HG03521 (cell line): Measurements from ENCODE around the gene CETP.

Experiments used
- ATAC-seq: cut with Tn5 transposase; IDR thresholded peaks from one replicate; pipeline ENCODE4 v1.9.1; 2021; ENCODE audit warnings: mild to moderate bottlenecking, moderate library complexity; ENCODE audit not compliant: unreplicated experiment

Gene CETP

GRCh38 chr16:57016301-57016700, 54.6 kb downstream of the CETP start:
- no peak for ATAC-seq

- ATAC-seq = no peak
Measured at GRCh38 chr16:57016831-57017230, 55.1 kb downstream of the CETP start.

GRCh38 chr16:57017251-57017650, 55.5 kb downstream of the CETP start:
- no peak for ATAC-seq

- no peak for ATAC-seq
Measured at GRCh38 chr16:57019746-57020145, 58.0 kb downstream of the CETP start.

GRCh38 chr16:57020651-57021050, 58.9 kb downstream of the CETP start:
- no peak for ATAC-seq

- no peak for ATAC-seq
Measured at GRCh38 chr16:57021757-57022156, 60.0 kb downstream of the CETP start.

- ATAC-seq = no peak
Measured at GRCh38 chr16:57022445-57022844, 60.7 kb downstream of the CETP start.

- no peak for ATAC-seq
Measured at GRCh38 chr16:57023541-57024249, 61.9 kb downstream of the CETP start.

- no peak for ATAC-seq
Measured at GRCh38 chr16:57024894-57025680, 63.3 kb downstream of the CETP start.

- no peak for ATAC-seq
Measured at GRCh38 chr16:57025941-57026777, 64.4 kb downstream of the CETP start.

GRCh38 chr16:57026778-57027062, 65.0 kb downstream of the CETP start:
- no peak for ATAC-seq

- ATAC-seq = no peak
Measured at GRCh38 chr16:57027067-57027466, 65.3 kb downstream of the CETP start.

GRCh38 chr16:57028086-57028485, 66.3 kb downstream of the CETP start:
- no peak for ATAC-seq

- no peak for ATAC-seq
Measured at GRCh38 chr16:57029161-57030160, 67.7 kb downstream of the CETP start.

- no peak for ATAC-seq
Measured at GRCh38 chr16:57030346-57030902, 68.7 kb downstream of the CETP start.

- no peak for ATAC-seq
Measured at GRCh38 chr16:57031156-57031555, 69.4 kb downstream of the CETP start.

GRCh38 chr16:57032346-57032745, 70.6 kb downstream of the CETP start:
- ATAC-seq = no peak

GRCh38 chr16:57032931-57033330, 71.2 kb downstream of the CETP start:
- ATAC-seq = no peak
